Immature natural killer cell (primary cell): Measurements from ENCODE around the gene ARHGEF25. TPM values are rescaled to one million over a fixed set of nuclear protein-coding genes. Genes with fewer than 3 reads are reported as not detected.
A peak's percentile ranks its signal among the peaks of the same experiment; 100 is the strongest.

Experiments
- DNase-seq, 3 donors: peaks; one replicate each; pipeline ENCODE4 v3.0.0; 2022; ENCODE audit warnings: mixed read lengths in 1 of 3
- H3K27ac Mint-ChIP-seq, 6 donors: one replicate each; pipeline ENCODE4 v1.8.0; 2020; ENCODE audit warnings: mixed read lengths in 6 of 6, mild to moderate bottlenecking in 5 of 6, inconsistent platforms in 4 of 6, moderate library complexity in 3 of 6
- H3K27me3 Mint-ChIP-seq, 3 donors: one replicate each; pipeline ENCODE4 v1.8.0; 2020 to 2021; ENCODE audit warnings: low read depth in 3 of 3, mild to moderate bottlenecking in 3 of 3, mixed read lengths in 3 of 3, moderate library complexity in 3 of 3, inconsistent platforms in 1 of 3
- H3K36me3 Mint-ChIP-seq, 3 donors: one replicate each; pipeline ENCODE4 v1.8.0; 2020; ENCODE audit warnings: mixed read lengths in 3 of 3, inconsistent platforms in 2 of 3, mild to moderate bottlenecking in 2 of 3
- H3K4me1 Mint-ChIP-seq, 2 donors: one replicate each; pipeline ENCODE4 v1.8.0; 2020; ENCODE audit warnings: inconsistent platforms in 2 of 2, mild to moderate bottlenecking in 2 of 2, mixed read lengths in 2 of 2, moderate library complexity in 1 of 2
- H3K4me3 Mint-ChIP-seq, 5 donors: one replicate each; pipeline ENCODE4 v1.8.0; 2020; ENCODE audit warnings: mild to moderate bottlenecking in 5 of 5, mixed read lengths in 5 of 5, inconsistent platforms in 3 of 5, moderate library complexity in 3 of 5
- H3K9me3 Mint-ChIP-seq, 6 donors: one replicate each; pipeline ENCODE4 v1.8.0; 2020; ENCODE audit warnings: mild to moderate bottlenecking in 6 of 6, mixed read lengths in 6 of 6, inconsistent platforms in 4 of 6, moderate library complexity in 3 of 6
- polyA plus RNA-seq, 3 donors: library from polyadenylated mRNA; unstranded; fragments of 300-500 nt; fragmentation: Illumina TruSeq; gene quantifications; one replicate each; pipeline ENCODE4 v1.2.3, GENCODE V29; 2021

Gene ARHGEF25
- polyA plus RNA-seq, 3 donors from 2014 or later: 0.27 TPM; not detected in 2

- Mint-ChIP-seq H3K4me1 (peaks cover 34 to 42% of the 10 kb centered on the region in 2 donors), H3K27me3 (peaks cover 0 to 8% (median 0%) of the 10 kb centered on the region in 3 donors)
These were observed 20.1 kb upstream of the ARHGEF25 start, which contains the start of gene PIP4K2C for GRCh38 chr12:57590864-57591781. Gene PIP4K2C (plus strand): TSS chr12:57591192. CDS start chr12:57591290, 98 bp downstream.

DNA sequence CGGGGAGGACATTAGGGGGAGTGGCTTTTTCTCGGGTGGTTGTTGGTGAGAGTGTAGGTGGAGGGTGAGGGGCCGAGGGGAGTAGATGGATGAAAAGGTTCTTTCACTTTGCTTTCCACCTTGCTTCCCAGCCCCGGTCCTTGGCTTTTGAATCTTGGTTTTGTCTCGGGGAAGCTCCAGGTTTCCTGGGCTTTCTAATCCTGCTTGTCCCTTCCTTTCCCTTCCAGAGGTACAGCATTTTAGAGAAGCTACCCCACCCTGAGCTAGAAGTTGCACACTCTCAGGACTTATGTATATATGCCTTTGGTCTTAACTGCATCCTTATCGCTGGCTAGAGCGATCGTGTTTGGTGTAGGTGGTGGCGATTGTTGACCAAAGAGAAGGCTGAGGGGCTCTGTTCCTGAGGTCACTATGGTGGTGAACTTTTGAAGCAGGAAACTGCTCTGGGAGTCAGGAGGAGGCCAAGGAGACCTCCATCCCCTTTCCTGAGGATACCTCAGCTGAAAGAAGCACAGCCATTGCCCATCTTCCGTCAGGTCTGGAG is 19.4 kb upstream of the ARHGEF25 start:
- Mint-ChIP-seq H3K36me3 (peaks cover 4 to 9% (median 8%) of the 10 kb centered on the region in 3 donors), H3K27me3 (peaks cover 0 to 8% (median 0%) of the 10 kb centered on the region in 3 donors), H3K4me1 (peaks cover 34 to 42% of the 10 kb centered on the region in 2 donors), H3K4me3 (peak overlapping the region; percentile 90 to 94 (median 93)), H3K9me3 (no peaks in the 10 kb centered on the region), H3K27ac (peak overlapping the region; percentile 64 to 95 (median 92))
- DNase-seq: no peak

More at GRCh38 chr12:57590864-57591781, 20.1 kb upstream of the ARHGEF25 start, which contains the start of gene PIP4K2C:
- peak within 1 kb of the TSS; percentile 90 to 94 (median 93) for H3K4me3 Mint-ChIP-seq
- DNase-seq: peak; percentile 75 to 81 (median 77)
- no peaks in the 10 kb centered on the region for H3K9me3 Mint-ChIP-seq
- H3K36me3 Mint-ChIP-seq: peaks cover 0 to 5% (median 4%) of the 10 kb centered on the region in 3 donors
- peak within 1 kb of the TSS; percentile 90 to 95 (median 92) for H3K27ac Mint-ChIP-seq

GRCh38 chr12:57592551-57593165 is 18.6 kb upstream of the ARHGEF25 start:
- Mint-ChIP-seq H3K36me3 (peaks cover 11 to 17% (median 14%) of the 10 kb centered on the region in 3 donors), H3K4me3 (peak overlapping the region; percentile 90 to 94 (median 93)), H3K27me3 (peaks cover 0 to 8% (median 0%) of the 10 kb centered on the region in 3 donors), H3K9me3 (no peaks in the 10 kb centered on the region), H3K27ac (peak overlapping the region; percentile 36 to 94 (median 77)), H3K4me1 (peaks cover 36 to 42% of the 10 kb centered on the region in 2 donors)
- DNase-seq: no peak

GRCh38 chr12:57593187-57593586 is 18.0 kb upstream of the ARHGEF25 start:
- Mint-ChIP-seq H3K36me3 (peaks cover 14 to 20% (median 16%) of the 10 kb centered on the region in 3 donors), H3K27me3 (peaks cover 0 to 8% (median 0%) of the 10 kb centered on the region in 3 donors), H3K4me1 (peaks cover 36 to 42% of the 10 kb centered on the region in 2 donors), H3K9me3 (no peaks in the 10 kb centered on the region), H3K27ac (peak overlapping the region in 4 of 6 donors; percentile 22 to 64 (median 38)), H3K4me3 (no peak overlapping the region)
- no peak for DNase-seq

GRCh38 chr12:57600395-57600794 is 10.8 kb upstream of the ARHGEF25 start:
- Mint-ChIP-seq H3K27me3 (peaks cover 2 to 4% (median 3%) of the 10 kb centered on the region in 3 donors), H3K27ac (peak overlapping the region in 1 of 6 donors; percentile 1)

DNA sequence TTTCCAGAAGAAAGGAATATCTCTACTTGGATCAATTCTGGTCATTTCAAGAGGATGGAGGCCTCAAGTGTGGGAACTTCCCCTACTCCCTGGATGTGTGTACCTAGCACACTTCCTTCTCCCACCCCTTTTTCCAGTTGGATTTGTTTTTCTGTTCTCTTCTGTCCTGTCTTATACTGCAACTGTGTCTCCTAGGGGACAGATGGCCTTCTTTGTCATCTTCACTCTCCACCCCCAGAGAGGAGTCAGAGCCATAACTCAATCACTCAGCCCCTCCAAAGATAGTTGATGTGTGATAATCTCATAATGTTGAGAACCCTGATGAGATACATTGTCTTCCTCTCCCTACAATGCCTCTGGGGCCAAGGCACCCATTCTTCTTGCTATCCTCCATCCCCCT is 8.7 kb upstream of the ARHGEF25 start:
- Mint-ChIP-seq H3K27me3 (peaks cover 2 to 4% (median 3%) of the 10 kb centered on the region in 3 donors), H3K9me3 (no peaks in the 10 kb centered on the region), H3K4me1 (peaks cover 43 to 53% of the 10 kb centered on the region in 2 donors), H3K36me3 (peaks cover 24 to 46% (median 46%) of the 10 kb centered on the region in 3 donors), H3K27ac (peak overlapping the region; percentile 51 to 98 (median 93)), H3K4me3 (peak overlapping the region in 1 of 5 donors; percentile 22)
- no peak for DNase-seq

More at GRCh38 chr12:57600395-57600794, 10.8 kb upstream of the ARHGEF25 start:
- no peak overlapping the region for H3K4me3 Mint-ChIP-seq
- H3K36me3 Mint-ChIP-seq: peaks cover 32 to 61% (median 59%) of the 10 kb centered on the region in 3 donors
- H3K9me3 Mint-ChIP-seq: no peaks in the 10 kb centered on the region
- DNase-seq: no peak
- peaks cover 37 to 39% of the 10 kb centered on the region in 2 donors for H3K4me1 Mint-ChIP-seq

DNA sequence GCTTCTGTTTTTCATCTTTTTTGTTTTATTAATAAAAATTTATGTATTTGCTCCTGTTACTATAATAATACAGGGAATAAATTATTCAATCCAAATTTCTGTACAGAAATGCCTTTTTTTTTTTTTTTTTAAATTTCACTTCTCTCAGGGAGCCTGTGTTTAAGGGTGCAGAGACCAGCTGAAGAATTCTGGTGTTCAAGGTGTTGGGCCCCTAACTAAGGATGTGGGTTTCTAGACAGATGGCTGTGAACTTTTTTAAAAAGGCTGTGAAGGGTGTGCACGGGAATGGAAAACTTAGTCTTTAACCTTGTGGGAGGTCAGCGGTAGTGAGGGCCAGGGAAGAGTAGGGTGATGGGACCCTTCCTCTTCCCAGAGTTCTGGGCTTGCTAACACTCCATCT is 7.9 kb upstream of the ARHGEF25 start:
- no peaks in the 10 kb centered on the region for H3K9me3 Mint-ChIP-seq
- H3K4me1 Mint-ChIP-seq: peaks cover 43 to 53% of the 10 kb centered on the region in 2 donors
- H3K27me3 Mint-ChIP-seq: peaks cover 2 to 4% (median 3%) of the 10 kb centered on the region in 3 donors
- peak; percentile 41 to 42 (median 42) for DNase-seq
- peak overlapping the region; percentile 83 to 95 (median 89) for H3K4me3 Mint-ChIP-seq
- peaks cover 25 to 48% (median 43%) of the 10 kb centered on the region in 3 donors for H3K36me3 Mint-ChIP-seq
- H3K27ac Mint-ChIP-seq: peak overlapping the region; percentile 86 to 98 (median 94)

DNA sequence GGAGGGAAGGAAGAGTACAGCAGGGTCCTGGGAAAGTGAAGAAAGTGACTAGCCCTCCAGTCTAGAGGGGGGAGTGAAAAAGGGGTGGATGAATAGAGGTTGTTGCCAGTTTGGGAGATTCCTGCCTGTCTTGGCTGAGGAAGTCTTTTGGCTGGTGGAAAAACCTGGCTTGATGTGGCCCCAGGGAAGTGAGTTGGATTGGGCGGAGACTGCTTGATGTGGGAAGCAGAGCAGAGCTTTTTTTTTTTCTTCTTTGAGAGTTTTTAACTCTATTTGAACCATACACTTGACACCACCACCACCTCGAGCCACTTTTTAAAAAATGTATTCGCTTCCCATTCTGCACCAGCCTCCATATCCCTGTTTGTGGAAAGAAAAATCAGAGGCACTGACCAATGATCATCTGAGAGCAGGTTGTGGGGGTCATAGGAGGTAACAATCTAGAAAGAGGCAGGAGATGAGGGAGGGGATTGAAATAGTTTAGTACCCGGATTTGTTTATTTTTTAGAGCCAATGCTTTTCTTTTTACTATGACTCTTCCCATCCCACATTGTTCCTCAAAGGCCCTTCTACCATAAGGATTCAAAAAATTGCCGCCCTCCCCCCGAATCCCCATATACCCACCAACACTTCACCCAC is 7.3 kb upstream of the ARHGEF25 start:
- Mint-ChIP-seq H3K4me3 (peak overlapping the region; percentile 83 to 95 (median 89)), H3K27me3 (peaks cover under 1 to 4% (median 3%) of the 10 kb centered on the region in 3 donors), H3K36me3 (peaks cover 21 to 43% (median 41%) of the 10 kb centered on the region in 3 donors), H3K4me1 (peaks cover 43 to 53% of the 10 kb centered on the region in 2 donors), H3K27ac (peak overlapping the region; percentile 86 to 98 (median 94)), H3K9me3 (no peaks in the 10 kb centered on the region)
- DNase-seq: no peak

DNA sequence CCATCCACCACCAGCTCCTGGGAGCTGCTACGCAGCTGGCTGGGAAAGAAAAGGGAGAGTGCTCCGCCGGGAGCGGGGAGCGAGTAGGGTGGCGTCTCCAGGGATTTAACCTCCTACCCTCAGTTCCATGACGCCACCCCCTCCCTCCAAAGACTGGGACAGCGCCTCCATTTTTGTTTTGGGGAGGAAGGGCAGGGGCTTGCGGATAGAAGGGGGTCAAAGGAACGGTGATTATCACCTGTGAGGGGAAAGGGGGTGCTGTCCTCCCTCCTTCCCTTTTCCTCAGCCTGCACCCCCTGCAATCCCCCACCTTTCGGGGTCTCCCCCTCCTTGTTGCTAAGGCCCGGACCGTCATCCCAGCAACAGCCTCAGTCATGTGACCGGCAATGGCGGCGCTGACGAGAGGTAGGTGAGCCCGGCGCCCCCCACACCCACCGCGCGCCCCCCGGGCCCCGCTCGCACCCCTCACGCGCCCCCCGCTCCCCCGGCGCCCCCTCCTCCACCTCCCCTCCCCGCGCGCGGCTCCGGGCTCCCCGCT is 6.7 kb upstream of the ARHGEF25 start, which contains the start of gene DTX3:
Gene DTX3, plus strand, starts transcription at position 371 of the 538 bp plus-strand sequence. CDS start 1,694 bp downstream, outside the sequence.
- Mint-ChIP-seq H3K27ac (peak within 1 kb of the TSS; percentile 86 to 98 (median 95)), H3K36me3 (peaks cover 15 to 37% (median 35%) of the 10 kb centered on the region in 3 donors), H3K27me3 (peaks cover 0 to 4% (median 0%) of the 10 kb centered on the region in 3 donors), H3K4me3 (peak within 1 kb of the TSS; percentile 83 to 95 (median 89)), H3K9me3 (no peaks in the 10 kb centered on the region), H3K4me1 (peaks cover 43 to 53% of the 10 kb centered on the region in 2 donors)
- peak in 2 of 3 donors; percentile 42 to 46 for DNase-seq

GRCh38 chr12:57604992-57605810 is 6.0 kb upstream of the ARHGEF25 start:
- peak overlapping the region; percentile 83 to 95 (median 89) for H3K4me3 Mint-ChIP-seq
- peaks cover 14 to 30% (median 30%) of the 10 kb centered on the region in 3 donors for H3K36me3 Mint-ChIP-seq
- H3K9me3 Mint-ChIP-seq: no peaks in the 10 kb centered on the region
- H3K27ac Mint-ChIP-seq: peak overlapping the region; percentile 31 to 95 (median 86)
- H3K27me3 Mint-ChIP-seq: peaks cover 0 to 4% (median 1%) of the 10 kb centered on the region in 3 donors
- H3K4me1 Mint-ChIP-seq: peaks cover 44 to 54% of the 10 kb centered on the region in 2 donors
- peak in 1 of 3 donors; percentile 20 for DNase-seq

DNA sequence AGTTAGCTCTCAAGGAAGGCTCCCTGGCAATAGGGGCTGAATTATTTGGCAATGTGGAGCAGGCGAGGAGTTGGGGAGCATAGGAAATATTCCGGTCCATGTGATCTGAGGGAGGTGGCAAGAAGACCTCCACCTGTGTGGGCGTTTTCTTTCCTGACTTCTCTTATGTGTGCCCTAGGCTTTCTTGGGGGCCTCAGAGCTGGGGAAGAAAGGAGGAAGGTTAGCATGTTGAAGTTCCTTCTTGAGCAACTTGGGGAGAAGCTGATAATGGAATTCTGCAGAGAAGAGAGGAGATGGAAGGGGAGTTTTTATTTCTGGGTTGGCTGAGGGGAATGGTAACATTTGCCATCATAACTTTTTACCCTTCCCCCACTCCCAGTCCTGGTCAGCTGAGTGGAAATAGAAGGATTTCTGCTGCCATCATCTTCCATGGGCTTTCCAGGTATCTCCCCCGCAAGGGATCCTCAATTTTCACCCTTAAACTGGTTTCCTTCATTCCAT is 5.4 kb upstream of the ARHGEF25 start:
- Mint-ChIP-seq H3K4me3 (peak overlapping the region; percentile 83 to 95 (median 89)), H3K36me3 (peaks cover 14 to 25% (median 23%) of the 10 kb centered on the region in 3 donors), H3K4me1 (peaks cover 50 to 59% of the 10 kb centered on the region in 2 donors), H3K27me3 (peaks cover under 1 to 4% (median 2%) of the 10 kb centered on the region in 3 donors), H3K9me3 (no peaks in the 10 kb centered on the region), H3K27ac (peak overlapping the region; percentile 31 to 95 (median 86))
- DNase-seq: no peak
